ENCODE results near the gene KSR1. TPM values are rescaled to one million over a fixed set of nuclear protein-coding genes. Genes with fewer than 3 reads are reported as not detected.

The KSR1 gene
- total and polyA plus RNA-seq, 2 of the 8 experiments (the other 6 are each of a cell fraction or from before 2014, with no cell fraction given): 14.1 to 34.7 TPM

GRCh38 chr17:27581016-27581415 lies 124.8 kb downstream of the KSR1 start:
- H3K23me2 ChIP-seq (ENCODE audit: low read depth, low read length): no peaks in the 10 kb centered on the region
- TF ChIP-seq SIX5 (IDR thresholded peaks at IDR 0.05; ENCODE audit: low read depth, low read length) (no peak), CTCF (IDR thresholded peaks at IDR 0.05; ENCODE audit: control extremely low read depth in 1 of 3, insufficient read depth in 1 of 3, low read depth in 1 of 3, low read length in 3 of 3) (no peak), POU5F1 (IDR thresholded peaks at IDR 0.05; ENCODE audit: low read depth, low read length) (no peak), POLR2A (IDR thresholded peaks at IDR 0.05; ENCODE audit: control extremely low read depth in 1 of 2, low read depth in 2 of 2, low read length in 2 of 2) (no peak), KDM1A (IDR thresholded peaks at IDR 0.05; ENCODE audit: borderline replicate concordance, low read length) (no peak), EZH2 (IDR thresholded peaks at IDR 0.05; ENCODE audit: low read depth, low read length, severe bottlenecking) (no peak), HDAC2 (IDR thresholded peaks at IDR 0.05; ENCODE audit: borderline replicate concordance in 1 of 2, low read depth in 2 of 2, low read length in 2 of 2) (no peak), ATF3 (IDR thresholded peaks at IDR 0.05; ENCODE audit: insufficient read depth, low read depth, low read length) (no peak), FOSL1 (IDR thresholded peaks at IDR 0.05; ENCODE audit: insufficient read depth, low read depth, low read length) (no peak), CEBPB (IDR thresholded peaks at IDR 0.05; ENCODE audit: low read depth, low read length) (no peak)
- H2BK20ac ChIP-seq (ENCODE audit: low read length): no peak overlapping the region
- H3K79me1 ChIP-seq (ENCODE audit: low read depth, low read length): no peaks in the 10 kb centered on the region
- H3K9me3 ChIP-seq (ENCODE audit: insufficient read depth in 2 of 2, low read depth in 1 of 2, low read length in 1 of 2): no peaks in the 10 kb centered on the region
- no peak overlapping the region for H2BK15ac ChIP-seq (ENCODE audit: low read length)
- no peak overlapping the region for H3K9ac ChIP-seq (replicated peaks in 1 of 4; ENCODE audit: extremely low read depth in 1 of 4, low read depth in 3 of 4, low read length in 3 of 4)
- H2AFZ ChIP-seq (ENCODE audit: low read length): no peak overlapping the region
- DNase-seq (ENCODE audit: low read depth in 1 of 2, low spot score in 2 of 2): no peak
- H3K4me3 ChIP-seq (ENCODE audit: extremely low read depth in 1 of 4, insufficient read depth in 2 of 4, low read depth in 3 of 4, low read length in 4 of 4): no peak overlapping the region
- H3K27me3 ChIP-seq (replicated peaks in 1 of 4; ENCODE audit: control insufficient read depth in 3 of 4, extremely low read depth in 1 of 4, insufficient read depth in 3 of 4, low read length in 3 of 4): no peaks in the 10 kb centered on the region
- H2BK120ac ChIP-seq (replicated peaks; ENCODE audit: low read depth, low read length): no peak overlapping the region
- no peak overlapping the region for H3K14ac ChIP-seq (ENCODE audit: insufficient read length)
- H4K91ac ChIP-seq (replicated peaks; ENCODE audit: insufficient read length, low read length): no peak overlapping the region
- no peak overlapping the region for H3K27ac ChIP-seq (ENCODE audit: low read depth, low read length)
- peaks cover 0 to 4% of the 10 kb centered on the region in 2 experiments for H4K20me1 ChIP-seq (replicated peaks in 1 of 2; ENCODE audit: control insufficient read depth in 1 of 2, insufficient read depth in 2 of 2, low read length in 2 of 2)
- CTCF ChIA-PET (ENCODE audit: partially characterized antibody): interaction anchor here (0.7 to 6.8 kb wide), 9 partner anchors 9 to 61 kb away, joined by 3 to 55 read pairs (median 5); no protein-coding TSS in a partner anchor
- H4K8ac ChIP-seq (ENCODE audit: extremely low read depth, insufficient read depth, low read length): no peak overlapping the region; the same call in 1 of the 2 replicates
- no peak overlapping the region for H3K4ac ChIP-seq (replicated peaks; ENCODE audit: insufficient read length, low read depth, low read length)
- no peak for FAIRE-seq
- H3K36me3 ChIP-seq (ENCODE audit: control insufficient read depth in 2 of 4, insufficient read depth in 4 of 4, low read length in 3 of 4): no peaks in the 10 kb centered on the region; a peak in 3 of 8 replicates
- H3K4me1 ChIP-seq (replicated peaks in 1 of 4; ENCODE audit: control insufficient read depth in 3 of 4, insufficient read depth in 4 of 4, low read length in 3 of 4): peaks cover 0 to 7% (median 3%) of the 10 kb centered on the region in 4 experiments; a peak in 4 of 7 replicates
- H4K5ac ChIP-seq (ENCODE audit: insufficient read length, low read depth, low read length): no peak overlapping the region
- no peak overlapping the region for H2BK12ac ChIP-seq (ENCODE audit: low read depth, low read length)
- H3K18ac ChIP-seq (ENCODE audit: extremely low read depth, low read length): no peak overlapping the region
- H3K56ac ChIP-seq (replicated peaks; ENCODE audit: insufficient read length, low read depth, low read length): no peak overlapping the region
- POLR2A ChIA-PET (ENCODE audit: partially characterized antibody): no interaction called here
- no peak overlapping the region for H3K4me2 ChIP-seq (ENCODE audit: insufficient read depth in 1 of 2, low read depth in 2 of 2, low read length in 2 of 2)
- no peak overlapping the region for H2AK5ac ChIP-seq (ENCODE audit: low read depth, low read length)
- H3K79me2 ChIP-seq (ENCODE audit: control insufficient read depth in 1 of 2, insufficient read depth in 2 of 2, low read length in 2 of 2): peaks cover 0 to 7% of the 10 kb centered on the region in 2 experiments; a peak in 1 of 4 replicates
- WGBS, 2 experiments (ENCODE audit: extremely low coverage in 1 of 2, insufficient coverage in 1 of 2, insufficient read length in 1 of 2, insufficient replicate concordance in 2 of 2, low coverage in 1 of 2, low lambda C conversion rate in 2 of 2, missing lambda C conversion rate in 1 of 2): 90% methylated on average over 6 of the region's 6 CpGs; no CpG with 5 or more reads in 1 of the 2 experiments
- no peak overlapping the region for H2BK5ac ChIP-seq (ENCODE audit: low read depth, low read length)
- no peak overlapping the region for H3K23ac ChIP-seq (ENCODE audit: insufficient read length)

Data from H1 (cell line).